CMK (cell line): ENCODE data around the gene KDM5C.
A peak's percentile ranks its signal among the peaks of the same experiment; 100 is the strongest.

Experiments used
- DNase-seq: peaks from one replicate; pipeline ENCODE4 v3.0.0-alpha.2; 2010; ENCODE audit warnings: low read depth

Gene KDM5C

DNA sequence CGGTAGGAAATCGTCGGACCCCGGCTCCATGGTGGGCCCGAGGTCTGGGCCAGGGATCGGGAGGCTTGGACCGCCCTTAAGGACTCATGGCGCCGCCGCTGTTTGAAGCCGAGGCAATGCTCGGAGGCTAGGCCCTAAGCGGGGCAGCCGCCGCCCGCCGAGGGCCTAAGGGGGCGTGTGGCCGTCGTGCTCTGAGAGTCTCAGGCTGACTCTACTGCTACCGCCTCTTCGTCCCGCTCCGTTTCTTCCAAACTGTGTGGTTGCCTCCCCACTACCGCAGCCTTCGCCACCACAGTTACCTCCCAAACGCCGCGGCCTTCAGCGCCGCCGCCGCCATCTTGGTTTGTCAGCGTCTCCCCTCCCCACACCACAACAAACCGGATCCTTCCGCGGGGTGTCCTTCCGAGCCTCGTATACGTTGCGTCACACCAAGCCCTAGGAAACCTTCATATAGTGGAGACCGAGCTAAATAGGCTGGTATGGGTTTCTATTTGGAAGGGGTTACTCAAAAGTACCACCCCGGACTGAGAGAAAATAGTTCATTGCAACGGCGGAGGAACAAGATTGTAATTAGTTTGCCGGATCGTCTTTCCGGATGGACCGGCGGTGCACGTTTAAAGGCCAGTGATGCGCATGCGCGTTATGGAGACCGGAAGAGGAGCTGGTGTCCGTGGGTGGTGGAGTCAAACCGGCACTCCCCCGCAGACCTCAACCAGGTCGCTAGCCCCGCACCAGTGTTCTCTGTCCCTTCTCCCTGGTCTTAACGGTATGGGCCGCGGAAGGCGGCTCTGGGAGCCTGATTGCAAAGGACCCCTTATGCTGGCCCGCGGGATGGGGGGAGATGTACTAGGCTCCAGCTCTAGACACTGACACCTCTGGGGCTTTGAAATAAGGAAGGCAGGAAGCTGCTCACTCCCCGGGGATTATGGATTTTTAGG is at the start of gene KDM5C:
KDM5C (minus strand) TSS at position 348 of the 938 bp plus-strand sequence; CDS start at position 30, 318 bp downstream.
- peak; percentile 95 for DNase-seq

DNA sequence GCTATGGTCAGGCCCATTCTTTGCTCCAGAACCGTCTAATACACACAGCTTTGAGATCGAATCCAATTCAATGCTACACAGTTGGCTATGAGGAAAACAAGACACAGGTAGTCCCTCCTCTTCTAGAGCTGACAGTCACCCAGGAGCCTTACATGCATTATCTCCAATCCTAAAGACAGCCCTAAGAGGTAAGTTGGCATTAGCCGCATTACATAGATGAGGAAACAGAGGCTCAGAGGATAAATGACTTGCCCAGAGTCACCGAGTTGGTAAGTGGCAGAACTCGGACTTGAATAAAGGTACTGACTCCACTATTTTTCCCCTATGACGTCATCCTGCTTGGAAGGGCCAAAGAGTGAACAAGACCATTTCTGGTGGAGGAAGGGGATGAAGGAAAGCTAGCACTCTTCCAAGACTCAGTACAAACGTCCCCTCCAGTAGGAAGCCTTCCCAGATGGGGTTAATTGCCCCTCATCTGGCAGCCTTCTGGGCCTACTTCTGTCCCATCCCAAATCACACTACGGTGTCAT is 47.9 kb upstream of the KDM5C start:
- DNase-seq = no peak

DNA sequence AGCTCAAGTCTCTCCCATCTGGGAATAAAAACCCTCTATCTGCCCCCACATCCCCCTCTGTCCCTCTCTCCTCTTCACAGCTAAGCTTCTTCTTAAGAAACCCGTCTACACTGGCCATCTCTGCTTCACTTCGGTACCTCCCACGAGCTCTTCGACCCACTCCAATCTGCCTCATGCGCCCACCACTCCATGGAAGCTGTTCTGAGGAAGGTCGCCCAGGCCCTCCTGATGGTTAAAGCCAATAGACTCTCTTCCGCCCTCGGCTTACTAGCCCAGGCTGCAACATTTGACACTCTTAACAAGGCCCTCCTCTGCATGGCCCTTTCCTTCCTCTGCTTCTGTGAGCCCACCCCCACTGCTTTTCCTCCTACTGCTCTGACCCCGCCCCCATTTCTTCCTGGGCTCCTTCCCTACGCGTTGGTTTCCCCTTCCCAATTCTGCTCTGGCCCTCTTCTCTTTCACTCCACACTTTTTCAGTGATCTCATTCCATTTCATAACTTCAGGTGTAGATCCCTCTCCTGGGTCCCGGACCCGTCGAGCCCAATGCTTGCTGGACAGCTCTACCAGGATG is 44.6 kb upstream of the KDM5C start:
- no peak for DNase-seq

DNA sequence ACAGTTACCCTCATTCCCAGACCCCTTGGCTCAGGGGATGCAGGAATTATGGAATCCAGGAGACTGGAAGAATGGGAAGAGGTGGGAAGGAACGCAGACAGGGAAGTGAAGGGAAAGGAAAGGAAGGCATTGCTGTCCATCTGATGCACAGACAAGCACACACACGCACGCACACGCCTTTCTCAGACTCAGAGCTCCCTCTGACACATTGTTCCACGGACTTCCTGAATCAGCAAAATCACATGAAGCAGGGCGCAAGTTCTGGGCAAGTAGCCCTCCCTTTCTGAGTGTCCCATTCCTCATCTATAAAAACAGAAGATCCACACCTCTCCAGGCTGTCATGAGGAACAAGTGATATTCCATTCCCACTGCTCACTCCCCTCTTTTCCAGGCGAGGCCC is 43.2 kb upstream of the KDM5C start:
- DNase-seq = no peak

DNA sequence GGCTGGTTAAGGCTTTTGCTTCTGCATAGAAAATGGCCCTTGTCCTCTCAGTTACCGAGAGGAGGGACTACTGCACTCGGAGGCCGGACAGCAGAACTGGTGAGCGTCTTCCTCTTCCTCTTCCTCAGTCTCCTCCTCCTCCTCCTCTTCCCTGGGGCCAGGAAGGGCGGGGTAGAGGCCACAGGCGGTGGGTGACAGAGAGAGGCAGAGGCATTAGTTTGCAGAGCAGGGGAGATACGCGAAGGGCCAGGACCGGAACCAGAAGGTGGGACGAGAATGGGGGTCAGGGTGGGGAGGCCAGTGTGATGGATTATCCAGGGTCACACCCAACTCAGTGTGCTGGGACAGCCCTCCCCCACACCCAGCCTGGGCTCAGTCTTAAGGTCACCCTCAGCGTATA is 41.9 kb upstream of the KDM5C start:
- DNase-seq = no peak

DNA sequence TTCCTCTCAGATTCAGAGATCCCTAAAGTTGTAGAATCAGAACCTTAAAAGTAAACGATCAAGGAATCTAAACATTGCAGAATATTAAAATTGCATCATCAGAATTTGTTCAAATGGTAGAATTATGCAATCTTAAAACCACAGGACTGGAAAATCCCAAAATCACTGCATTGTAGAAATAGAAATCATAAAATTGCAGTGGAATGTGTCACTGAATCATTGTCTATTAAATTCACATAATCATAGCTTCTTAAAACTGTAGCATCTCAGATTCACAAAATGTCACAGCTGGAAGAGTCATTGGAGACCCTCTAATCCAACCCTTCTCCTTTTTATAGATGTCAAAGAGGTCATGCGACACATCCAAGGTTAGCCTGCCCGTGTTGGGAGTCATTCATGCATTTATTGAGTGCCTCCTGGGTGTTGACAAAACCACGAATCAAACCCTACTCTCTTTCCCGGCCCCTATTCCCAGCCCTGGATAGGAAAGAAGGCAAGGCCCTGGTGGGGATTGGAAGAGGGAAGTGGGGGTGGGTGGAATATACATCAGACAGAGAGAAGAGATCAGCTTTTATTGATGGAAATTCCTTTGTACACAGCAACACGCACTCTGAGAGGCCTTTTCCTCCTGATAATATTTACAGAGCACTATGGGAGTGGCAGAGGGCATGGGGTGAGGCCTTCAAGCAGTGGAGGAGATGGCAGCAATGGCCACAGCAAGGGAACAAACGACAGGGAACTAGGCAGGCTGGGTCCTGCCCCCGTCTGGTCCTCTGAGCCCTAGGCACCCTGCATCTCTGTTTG is 41.0 kb upstream of the KDM5C start:
- DNase-seq = no peak

DNA sequence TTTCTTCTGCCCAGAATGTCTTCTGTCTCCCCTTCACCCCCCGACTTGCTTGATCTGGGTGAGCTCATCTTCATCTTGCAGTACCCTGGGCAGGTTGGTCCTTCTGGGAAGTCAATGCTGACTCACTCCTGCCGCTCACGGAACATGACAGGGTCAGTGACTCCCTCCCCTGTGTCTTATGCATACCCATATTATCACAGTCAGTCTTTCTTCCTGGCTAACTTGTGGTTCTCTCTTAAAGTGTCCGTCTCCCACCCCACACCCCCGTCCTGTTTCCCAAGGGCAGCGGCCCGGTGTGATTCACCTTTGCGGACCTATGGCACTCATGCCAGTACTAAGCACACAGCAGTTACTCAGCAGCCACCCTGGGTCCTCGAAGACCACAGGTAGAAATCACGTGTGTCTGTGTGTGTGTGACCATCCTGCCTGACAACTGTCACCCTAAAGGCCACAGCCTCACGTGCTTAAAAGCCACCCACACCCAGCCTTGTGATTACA is 38.6 kb upstream of the KDM5C start:
- no peak for DNase-seq

DNA sequence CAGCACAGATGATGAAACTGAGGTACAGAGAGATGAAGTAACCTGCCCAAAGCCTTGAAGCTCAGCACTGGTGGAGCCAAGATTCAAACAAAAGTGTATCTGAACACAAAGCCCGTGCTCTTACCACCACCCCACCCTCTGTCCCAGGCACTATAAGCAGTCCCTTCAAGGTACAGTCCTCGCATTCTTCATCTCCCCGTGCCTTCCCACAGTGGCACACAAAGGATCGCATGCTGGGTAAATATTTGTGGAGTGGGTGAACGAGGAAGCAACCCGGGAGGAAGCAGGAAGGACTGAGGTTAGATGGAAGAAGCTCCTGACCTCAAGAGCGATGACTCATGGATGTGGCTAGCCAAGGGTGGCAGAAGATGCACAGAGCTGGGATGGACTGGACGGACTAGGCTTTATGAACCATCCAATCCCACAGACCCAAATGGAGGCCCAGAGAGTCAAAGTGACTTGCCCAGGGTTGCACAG is 37.9 kb upstream of the KDM5C start:
- DNase-seq = no peak

DNA sequence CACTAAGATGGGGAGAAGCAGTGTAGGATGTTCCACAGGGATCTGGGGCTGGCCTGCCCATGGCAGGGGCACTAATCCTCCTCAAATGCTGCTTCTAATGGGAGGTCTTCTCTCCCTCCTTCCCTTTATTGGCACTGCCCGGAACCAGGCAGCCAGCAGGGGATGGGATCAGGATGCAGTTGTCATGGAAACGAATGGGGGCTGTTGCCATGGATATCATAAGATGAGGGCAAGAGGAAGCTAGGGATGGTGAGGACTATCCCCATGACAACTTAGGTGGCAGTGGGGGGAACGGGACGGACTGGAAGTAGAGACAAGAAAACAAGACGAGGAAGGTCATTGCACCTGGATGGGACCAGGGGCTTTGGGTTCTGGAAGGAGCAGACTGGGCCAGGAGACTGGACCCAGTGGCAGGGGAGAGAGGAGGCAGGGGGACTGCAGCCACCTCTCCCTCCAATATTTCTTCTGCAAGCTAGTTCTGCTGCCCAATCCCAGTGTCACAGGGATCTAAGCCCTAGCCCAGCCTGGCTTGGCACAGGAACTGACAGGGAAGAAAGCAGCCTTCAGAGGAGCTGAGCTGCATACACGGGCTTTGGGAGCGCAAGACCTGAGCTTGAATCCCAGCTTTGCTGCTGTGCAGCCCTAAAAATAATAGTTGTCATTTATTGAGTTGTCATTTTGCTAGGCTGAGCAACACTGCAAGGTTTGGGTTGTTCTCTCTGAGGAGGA is 37.3 kb upstream of the KDM5C start:
- DNase-seq = no peak

DNA sequence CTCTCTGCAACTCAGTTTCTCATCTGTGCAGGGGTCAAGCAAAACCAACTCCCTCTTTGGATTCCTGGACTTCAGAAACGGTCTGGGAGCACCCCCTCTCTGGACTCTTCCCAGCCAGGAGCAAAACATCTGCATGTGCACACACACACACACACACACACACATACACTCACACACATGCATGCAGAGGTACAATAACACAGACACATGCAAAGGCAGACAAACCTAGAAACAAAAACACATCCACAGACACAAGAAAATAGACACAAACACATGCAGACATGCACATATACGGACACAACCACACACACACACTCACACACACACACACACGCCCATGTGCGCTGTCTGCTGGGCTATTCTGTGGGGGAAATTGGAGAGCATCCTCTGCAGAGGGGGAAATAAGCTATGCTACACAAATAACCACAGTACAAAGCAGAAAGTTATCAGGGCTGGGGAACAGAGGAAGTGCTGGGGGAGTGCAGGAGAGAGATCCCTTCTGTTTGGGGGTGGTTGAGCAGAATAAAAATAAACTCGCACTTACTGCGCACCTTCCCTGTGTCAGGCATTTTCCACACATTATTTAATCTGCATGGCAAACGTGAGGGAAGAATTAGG is 36.5 kb upstream of the KDM5C start:
- no peak for DNase-seq

DNA sequence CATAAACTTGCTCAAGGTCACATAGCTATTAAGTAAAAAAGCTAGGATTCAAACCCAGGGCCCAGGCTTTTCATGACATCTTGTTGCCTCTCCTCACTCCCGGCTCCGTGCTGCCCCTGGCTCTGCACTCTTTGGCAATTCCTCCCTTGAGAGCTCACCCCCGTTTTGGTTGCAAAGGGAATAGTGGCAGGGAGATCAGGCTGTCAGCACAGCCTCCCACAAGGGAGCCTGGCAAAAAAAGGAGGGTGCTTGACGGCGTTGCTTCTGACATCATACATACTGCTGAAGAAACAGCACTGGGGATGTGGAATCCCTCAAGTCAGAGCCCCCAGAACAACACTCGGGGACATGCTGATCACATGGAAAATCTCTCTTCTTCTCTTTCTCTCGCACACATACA is 35.8 kb upstream of the KDM5C start:
- no peak for DNase-seq

DNA sequence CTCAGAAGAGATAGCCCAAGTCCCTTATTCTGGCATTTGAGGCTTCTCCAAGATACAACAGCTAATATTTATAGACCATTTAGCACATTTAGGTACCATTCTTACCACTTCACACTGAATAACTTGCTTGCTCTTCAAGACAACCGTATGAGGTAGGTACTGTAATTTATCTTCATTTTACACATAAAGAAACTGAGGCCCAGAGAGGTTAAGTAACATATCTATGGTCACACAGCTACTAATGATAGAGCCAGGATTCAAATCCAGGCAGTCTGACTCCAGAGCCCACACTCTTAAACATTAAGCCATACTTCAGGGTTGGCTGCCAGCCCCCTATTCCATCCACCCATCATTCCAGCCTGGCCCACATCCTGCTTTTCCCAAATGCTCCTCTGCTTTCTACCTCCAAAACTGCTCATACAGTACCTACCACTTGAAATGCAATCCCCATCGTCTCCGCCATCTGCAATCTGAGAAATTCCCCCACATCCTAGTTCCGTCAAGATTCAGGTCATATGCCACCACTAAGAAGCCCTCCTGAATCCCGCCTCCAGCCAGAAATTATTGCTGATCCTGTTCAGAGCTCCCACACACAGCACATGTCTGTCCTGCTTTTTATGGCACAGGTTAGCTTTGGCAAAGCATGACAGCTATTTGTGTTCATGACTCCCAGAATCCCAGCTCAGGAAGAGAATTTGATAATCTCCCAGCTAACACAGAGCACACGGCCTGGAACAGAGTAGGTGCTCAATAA is 32.8 kb upstream of the KDM5C start:
- no peak for DNase-seq

DNA sequence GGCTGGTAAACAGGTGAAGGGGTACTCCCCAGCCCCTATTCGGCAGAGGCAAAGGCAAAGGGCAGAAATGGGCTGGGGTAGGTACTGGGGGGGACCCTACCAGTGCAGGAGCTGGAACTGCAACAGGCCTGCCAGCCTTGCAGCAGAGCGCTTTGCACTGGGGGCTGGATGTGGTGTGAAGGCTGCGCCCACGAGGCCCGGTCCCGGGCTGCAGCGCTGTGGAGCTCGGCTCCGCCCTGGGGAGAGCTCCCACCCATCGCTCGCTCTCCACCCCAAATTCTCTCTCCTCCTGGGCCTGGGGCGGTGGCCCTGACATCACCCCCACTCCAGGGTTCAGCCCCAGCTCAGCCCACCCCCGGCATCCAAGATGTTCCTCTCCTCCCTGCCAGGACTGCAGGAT is 32.2 kb upstream of the KDM5C start:
- DNase-seq = no peak

DNA sequence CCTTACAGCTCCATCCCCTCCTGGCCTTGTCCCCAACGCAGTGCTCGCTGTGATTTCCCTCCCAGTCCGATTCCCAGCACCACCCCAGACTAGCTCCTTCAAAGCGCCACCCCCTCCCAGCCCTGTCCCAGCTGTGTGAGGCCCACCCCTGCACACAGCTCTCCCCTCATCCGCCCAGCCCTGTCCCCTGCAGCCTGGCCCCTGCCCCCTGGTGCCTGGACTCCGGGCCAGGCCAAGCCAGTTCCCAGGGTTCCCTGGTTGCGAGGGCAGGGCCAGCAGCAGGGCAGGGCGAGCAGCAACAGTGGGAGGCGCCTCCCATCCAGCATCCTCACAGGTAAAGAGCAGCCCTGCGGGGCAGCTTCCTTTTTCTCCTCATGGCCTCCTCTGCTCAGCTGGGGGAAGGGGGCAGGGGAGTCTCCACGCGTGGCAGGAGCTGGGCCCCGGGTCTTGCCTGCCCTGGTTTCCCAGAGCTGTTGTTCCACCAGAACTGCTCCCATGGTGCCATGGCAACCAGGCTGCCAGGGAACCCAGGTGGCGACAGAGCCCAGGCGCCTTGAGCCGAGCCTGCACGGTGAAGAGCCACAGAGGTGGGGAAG is 31.5 kb upstream of the KDM5C start:
- DNase-seq = no peak

DNA sequence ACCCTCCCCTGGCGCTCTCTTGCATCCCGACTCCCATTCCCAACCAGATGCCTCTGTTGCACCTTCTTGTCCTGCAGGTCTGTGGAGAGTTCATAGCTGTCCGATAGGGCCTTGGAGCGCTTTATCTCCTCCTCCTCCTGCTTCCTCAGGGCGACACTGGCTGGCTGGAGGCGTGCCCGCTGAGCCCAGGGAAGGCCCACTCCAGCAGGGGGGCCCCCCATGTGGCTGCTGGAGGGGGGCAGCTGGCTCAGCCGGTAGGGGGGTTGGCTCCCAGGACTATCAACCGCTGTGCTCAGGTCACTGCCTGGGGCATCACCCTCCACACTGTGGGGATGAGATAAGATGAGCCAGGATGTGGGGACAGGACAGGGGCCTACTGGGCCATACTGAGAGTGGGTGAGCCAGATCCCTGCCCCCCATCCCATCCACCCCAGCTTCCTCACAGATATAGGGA is 30.8 kb upstream of the KDM5C start:
- DNase-seq = peak; percentile 96

DNA sequence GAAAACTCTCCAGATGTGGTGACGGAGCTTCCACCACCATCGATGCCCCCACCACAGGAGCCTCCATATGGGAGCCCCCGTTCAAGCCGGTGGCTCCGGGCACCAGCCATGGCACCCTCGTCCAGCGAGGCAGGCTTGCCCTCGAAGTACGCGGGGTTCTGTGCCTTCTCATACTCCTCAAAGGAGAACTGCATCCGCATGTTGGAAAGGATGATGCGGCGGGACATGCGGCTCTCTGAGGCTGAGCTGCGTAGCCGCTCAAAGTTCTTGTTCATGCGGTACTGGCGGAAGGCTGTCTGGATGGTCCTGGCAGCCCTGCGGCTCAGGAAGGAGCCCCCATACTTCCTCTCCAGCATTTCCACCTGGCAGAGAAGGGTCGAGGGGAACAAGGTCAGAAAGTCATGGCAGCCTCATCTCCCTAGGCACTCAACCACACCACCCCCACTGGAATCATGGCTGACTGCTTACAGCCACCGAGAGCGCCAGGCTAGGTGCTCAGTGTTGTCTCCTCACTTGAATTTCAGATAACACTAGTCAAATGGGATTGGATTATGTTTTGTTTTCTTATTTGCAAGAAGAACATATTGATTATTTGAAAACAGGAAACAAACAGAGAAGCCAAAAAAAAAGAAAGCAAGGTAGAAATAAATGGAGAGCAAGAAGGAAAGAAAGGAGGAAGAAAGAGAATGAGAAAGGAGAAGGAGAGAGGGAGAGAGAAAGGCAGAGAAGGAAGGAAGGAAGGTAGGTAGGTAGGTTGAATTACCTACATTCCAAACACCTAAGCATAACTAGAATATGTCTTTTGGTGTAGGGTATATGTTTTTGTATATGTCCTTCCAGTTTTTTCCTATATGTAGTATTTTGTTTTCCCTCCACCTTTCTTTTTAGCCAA is 29.8 kb upstream of the KDM5C start:
- DNase-seq = no peak

DNA sequence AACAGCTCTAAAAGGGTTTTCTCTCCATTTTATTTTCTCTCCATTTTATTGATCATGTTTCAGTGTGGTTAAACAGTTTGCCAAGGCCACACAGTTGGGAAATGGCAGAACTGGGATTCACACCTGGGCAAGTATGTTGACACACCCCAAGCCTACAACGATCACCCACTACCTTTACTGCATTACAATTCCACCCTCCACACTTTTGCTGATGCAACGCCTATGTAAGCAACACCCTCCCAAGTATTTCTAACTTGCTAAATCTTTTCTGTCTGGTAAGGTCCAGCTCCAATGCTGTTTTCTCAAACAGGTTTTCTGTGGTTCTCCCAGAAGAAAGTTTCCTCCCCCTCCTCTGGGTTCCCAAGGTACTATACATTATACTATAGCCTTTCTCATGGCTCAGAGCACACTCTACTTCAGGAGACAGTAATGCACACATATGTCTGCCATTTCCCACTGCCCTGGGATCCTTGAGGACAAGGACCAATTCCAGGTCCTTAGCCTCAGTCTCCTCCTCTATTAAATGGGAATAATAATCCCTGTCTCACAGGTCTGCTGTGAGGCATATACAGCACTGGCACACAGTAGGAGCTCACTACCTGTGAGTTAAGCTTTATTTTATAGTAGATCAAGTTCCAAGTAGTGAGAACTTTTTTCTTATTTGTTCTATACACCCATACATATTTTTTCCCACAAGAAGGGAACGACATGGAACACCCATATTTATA is 28.4 kb upstream of the KDM5C start:
- no peak for DNase-seq

DNA sequence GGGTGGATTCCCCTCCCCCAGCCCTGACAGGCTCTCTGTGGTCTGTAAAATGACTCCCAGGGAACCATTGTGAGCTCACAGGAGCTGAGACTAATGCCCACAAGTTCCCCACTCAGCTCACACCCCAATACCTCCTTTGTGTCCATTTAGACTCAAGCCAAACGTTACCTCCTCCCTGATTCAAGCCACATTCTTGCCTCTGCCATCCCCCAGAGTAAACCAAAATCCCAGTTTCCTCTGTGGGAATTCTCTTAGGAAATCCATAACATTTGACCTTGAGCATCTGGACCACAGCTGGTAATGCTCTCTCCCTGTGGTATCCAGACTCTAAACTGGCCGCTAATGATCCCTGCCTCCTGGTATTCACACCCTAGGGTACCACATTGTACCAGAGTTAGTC is 26.3 kb upstream of the KDM5C start:
- DNase-seq = no peak
